HG03060 (cell line): ENCODE results near the gene DOLK.

ENCODE experiments used
- ATAC-seq: cut with Tn5 transposase; IDR thresholded peaks from one replicate; pipeline ENCODE4 v1.9.1; 2021; ENCODE audit warnings: low read depth, moderate number of reproducible peaks; ENCODE audit not compliant: unreplicated experiment

DOLK gene

GRCh38 chr9:128936171-128936865 lies 11.1 kb downstream of the DOLK start:
- ATAC-seq: no peak

DNA sequence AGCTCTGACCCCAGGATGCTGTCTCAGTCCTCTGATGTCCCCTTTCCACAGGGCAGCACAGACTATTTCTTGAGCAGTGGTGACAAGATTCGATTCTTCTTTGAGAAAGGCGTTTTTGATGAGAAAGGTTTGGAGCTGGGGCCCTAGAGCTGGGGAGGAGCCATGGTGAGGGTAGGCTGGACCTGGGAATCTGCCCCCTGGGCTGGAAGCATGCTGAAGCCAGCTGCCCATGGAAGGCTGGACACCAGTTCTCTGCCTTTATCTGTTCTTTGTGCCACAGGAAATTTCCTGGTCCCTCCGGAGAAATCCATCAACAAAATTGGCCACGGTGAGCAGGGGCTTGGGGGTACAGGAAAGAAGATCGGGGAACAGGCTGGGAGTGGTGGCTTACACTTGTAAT lies 13.7 kb downstream of the DOLK start:
- ATAC-seq: no peak

DNA sequence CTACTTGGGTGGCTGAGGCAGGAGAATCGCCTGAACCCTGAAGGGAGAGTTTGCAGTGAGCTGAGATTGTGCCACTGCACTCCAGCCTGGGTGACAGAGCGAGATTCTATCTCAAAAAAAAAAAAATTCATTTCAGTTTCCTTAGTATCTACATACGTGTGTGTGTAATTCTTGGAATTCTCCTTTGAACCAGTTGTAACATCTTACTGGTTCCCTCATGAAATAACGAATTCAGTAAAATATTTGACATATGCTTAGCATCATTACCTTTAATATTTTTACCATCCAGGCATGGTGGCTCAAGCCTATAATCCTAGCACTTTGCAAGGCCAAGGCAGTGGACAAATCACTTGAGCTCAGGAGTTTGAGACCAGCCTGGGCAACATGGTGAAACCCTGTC lies 17.8 kb downstream of the DOLK start:
- no peak for ATAC-seq

GRCh38 chr9:128928624-128929023 lies 18.8 kb downstream of the DOLK start:
- no peak for ATAC-seq

DNA sequence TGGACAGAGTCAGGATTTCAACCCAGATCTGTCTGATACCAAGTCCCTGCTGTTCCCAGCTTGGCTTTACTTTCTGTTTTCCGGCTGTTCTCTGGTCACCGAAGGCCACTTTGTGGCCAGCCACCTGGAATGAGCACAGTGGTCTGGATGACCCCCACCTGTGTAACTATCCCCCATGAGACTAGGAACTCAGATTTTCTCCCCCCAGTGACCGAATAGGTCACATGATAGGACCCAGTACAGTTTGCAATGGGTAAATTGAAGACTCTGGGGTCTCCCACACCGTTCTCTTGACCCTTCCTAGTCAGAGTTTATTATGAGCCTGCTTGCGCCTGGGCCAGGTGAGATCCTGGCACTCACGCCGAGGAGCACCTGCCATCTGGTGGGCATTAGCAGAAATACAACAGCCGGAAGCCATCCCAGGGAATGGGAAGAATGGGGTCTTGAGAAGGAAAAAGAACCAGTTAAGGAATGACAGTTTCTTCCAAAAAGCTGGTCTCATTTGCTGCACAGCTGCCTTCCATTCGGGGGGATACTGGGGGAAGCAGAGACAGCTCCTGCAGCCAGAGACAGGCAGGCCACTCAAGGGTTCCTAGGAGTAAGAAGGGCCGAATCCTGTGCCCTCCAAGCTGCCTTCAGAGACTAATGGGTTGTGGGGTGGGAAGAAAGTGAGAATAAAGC lies 19.5 kb downstream of the DOLK start:
- ATAC-seq: no peak

- no peak for ATAC-seq
Observed at GRCh38 chr9:128923493-128923883, 23.9 kb downstream of the DOLK start.

GRCh38 chr9:128921881-128922763 lies 25.3 kb downstream of the DOLK start:
- ATAC-seq: no peak

- ATAC-seq: no peak
Observed at GRCh38 chr9:128920381-128921058, 26.9 kb downstream of the DOLK start, which contains the start of gene PHYHD1. TSS of gene PHYHD1 (plus strand) at chr9:128920982. CDS start at chr9:128922324, 1,342 bp downstream.

GRCh38 chr9:128919402-128920089 lies 27.9 kb downstream of the DOLK start:
- no peak for ATAC-seq

GRCh38 chr9:128918921-128919320 lies 28.5 kb downstream of the DOLK start:
- no peak for ATAC-seq

DNA sequence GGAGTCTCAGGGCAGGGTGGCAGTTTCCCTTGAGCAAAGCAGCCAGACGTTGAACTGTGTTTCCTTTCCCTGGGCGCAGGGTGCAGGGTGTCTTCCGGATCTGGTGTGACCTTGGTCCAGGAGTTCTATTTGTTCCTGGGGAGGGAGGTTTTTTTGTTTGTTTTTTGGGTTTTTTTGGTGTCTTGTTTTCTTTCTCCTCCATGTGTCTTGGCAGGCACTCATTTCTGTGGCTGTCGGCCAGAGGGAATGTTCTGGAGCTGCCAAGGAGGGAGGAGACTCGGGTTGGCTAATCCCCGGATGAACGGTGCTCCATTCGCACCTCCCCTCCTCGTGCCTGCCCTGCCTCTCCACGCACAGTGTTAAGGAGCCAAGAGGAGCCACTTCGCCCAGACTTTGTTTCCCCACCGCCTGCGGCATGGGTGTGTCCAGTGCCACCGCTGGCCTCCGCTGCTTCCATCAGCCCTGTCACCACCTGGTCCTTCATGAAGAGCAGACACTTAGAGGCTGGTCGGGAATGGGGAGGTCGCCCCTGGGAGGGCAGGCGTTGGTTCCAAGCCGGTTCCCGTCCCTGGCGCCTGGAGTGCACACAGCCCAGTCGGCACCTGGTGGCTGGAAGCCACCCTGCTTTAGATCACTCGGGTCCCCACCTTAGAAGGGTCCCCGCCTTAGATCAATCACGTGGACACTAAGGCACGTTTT lies 30.1 kb downstream of the DOLK start:
- ATAC-seq: no peak

DNA sequence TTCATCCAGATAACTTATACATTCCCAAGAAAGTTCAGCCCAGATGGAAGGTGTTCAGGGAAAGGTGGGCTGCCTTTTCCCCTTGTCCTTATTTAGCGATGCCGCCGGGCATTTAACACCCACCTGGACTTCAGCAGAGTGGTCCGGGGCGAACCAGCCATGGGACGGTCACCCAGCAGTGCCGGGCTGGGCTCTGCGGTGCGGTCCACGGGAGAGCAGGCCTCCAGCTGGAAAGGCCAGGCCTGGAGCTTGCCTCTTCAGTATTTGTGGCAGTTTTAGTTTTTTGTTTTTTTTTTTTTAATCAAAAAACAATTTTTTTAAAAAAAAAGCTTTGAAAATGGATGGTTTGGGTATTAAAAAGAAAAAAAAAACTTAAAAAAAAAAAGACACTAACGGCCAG lies 30.7 kb downstream of the DOLK start:
- ATAC-seq: no peak

DNA sequence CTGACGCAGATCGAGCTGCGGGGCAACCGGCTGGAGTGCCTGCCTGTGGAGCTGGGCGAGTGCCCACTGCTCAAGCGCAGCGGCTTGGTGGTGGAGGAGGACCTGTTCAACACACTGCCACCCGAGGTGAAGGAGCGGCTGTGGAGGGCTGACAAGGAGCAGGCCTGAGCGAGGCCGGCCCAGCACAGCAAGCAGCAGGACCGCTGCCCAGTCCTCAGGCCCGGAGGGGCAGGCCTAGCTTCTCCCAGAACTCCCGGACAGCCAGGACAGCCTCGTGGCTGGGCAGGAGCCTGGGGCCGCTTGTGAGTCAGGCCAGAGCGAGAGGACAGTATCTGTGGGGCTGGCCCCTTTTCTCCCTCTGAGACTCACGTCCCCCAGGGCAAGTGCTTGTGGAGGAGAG lies 31.2 kb downstream of the DOLK start:
- ATAC-seq: no peak

- ATAC-seq: no peak
Observed at GRCh38 chr9:128913995-128914772, 33.2 kb downstream of the DOLK start.

GRCh38 chr9:128913048-128913900 lies 34.1 kb downstream of the DOLK start:
- no peak for ATAC-seq

- no peak for ATAC-seq
Observed at GRCh38 chr9:128912270-128912853, 35.0 kb downstream of the DOLK start.

DNA sequence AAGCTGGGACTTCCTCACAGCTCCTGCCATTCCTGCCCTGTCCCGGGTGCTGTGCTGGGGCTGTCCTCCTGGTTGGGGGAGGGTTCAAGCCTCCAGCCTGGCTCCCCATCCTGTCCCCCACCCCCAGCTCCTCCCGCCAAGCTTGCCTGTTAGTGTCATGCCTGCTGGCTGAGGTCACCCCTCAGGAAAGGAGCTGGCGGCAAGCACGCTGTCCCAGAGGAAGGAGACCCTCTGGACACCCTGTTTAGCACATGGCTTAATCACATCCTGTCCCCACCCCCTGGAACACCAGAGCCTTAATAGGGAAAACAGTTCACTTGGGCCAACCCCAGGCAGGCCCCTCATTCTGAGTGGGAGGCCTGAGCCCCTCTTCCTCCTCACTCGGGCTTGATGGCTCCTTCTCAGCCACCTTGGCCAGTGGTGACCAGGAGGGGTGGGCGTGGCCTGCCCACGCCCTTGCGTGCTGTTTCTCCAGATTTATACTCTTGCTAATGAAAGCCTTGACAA lies 35.8 kb downstream of the DOLK start:
- ATAC-seq: no peak
